CD4-positive, CD25-positive, alpha-beta regulatory T cell (primary cell): ENCODE results near the gene LTN1. TPM values are rescaled to one million over a fixed set of nuclear protein-coding genes. Genes with fewer than 3 reads are reported as not detected.

Experiments used
- polyA plus RNA-seq, 4 donors: library from polyadenylated mRNA; unstranded; fragments of 300-500 nt; fragmentation: Illumina TruSeq; gene quantifications; one replicate each; pipeline ENCODE4 v1.2.3, GENCODE V29; 2021
- total RNA-seq: library from RNA; stranded (reverse); gene quantifications from one replicate; pipeline ENCODE4 v1.2.3, GENCODE V29; 2022

Gene LTN1
- total and polyA plus RNA-seq, 5 donors from 2014 or later: 12.7 to 38.3 (median 18.5) TPM

Other genes starting within 250 kb of the LTN1 start
- 3.7 TPM for gene RWDD2B, start 26.5 kb upstream of the LTN1 start, total RNA-seq
- gene RWDD2B, start 26.5 kb upstream of the LTN1 start, polyA plus RNA-seq: 10 to 100 TPM in 3 of 4 donors, 1 to 10 TPM in 1; 8.1 to 13.6 (median 12.0) TPM
- gene USP16, start 31.8 kb upstream of the LTN1 start, total RNA-seq: 72.8 TPM
- gene USP16, start 31.8 kb upstream of the LTN1 start, polyA plus RNA-seq: 10 to 100 TPM; 22.6 to 37.6 (median 29.7) TPM
- gene CCT8, start 80.8 kb upstream of the LTN1 start, total RNA-seq: 94.6 TPM
- gene CCT8, start 80.8 kb upstream of the LTN1 start, polyA plus RNA-seq: 100 to 1,000 TPM; 134 to 165 (median 143) TPM
- 24.6 TPM for gene MAP3K7CL, start 137.8 kb upstream of the LTN1 start, total RNA-seq
- 1 to 10 TPM; 5.4 to 9.2 (median 6.2) TPM for gene MAP3K7CL, start 137.8 kb upstream of the LTN1 start, polyA plus RNA-seq